Tibial nerve (tissue), 4 donors: ENCODE data around the gene ZP1.

Experiments used
- EP300 ChIP-seq, 2 donors: sonication (generic); formaldehyde crosslinking; IDR thresholded peaks; one replicate each; pipeline ENCODE4 v1.6.1; 2017; ENCODE audit warnings: antibody characterized with exemption in 2 of 2, mild to moderate bottlenecking in 1 of 2
- POLR2A ChIP-seq, 2 donors: fragments of 450-650 bp; IDR thresholded peaks; one replicate each; pipeline ENCODE4 v1.6.1; 2017; ENCODE audit warnings: antibody characterized with exemption in 2 of 2, mild to moderate bottlenecking in 2 of 2, moderate library complexity in 2 of 2
- TF ChIP-seq, protein P1 (sequence below), 5 experiments: fragments of 200-600 bp in 3 of 5; fragments of 450-650 bp in 2 of 5; sonication (generic) in 3 of 5; IDR thresholded peaks; one replicate each; pipeline ENCODE4 v1.5.1; 2016 to 2019; ENCODE audit warnings: antibody characterized with exemption in 5 of 5, mild to moderate bottlenecking in 3 of 5, moderate library complexity in 2 of 5

DNA sequence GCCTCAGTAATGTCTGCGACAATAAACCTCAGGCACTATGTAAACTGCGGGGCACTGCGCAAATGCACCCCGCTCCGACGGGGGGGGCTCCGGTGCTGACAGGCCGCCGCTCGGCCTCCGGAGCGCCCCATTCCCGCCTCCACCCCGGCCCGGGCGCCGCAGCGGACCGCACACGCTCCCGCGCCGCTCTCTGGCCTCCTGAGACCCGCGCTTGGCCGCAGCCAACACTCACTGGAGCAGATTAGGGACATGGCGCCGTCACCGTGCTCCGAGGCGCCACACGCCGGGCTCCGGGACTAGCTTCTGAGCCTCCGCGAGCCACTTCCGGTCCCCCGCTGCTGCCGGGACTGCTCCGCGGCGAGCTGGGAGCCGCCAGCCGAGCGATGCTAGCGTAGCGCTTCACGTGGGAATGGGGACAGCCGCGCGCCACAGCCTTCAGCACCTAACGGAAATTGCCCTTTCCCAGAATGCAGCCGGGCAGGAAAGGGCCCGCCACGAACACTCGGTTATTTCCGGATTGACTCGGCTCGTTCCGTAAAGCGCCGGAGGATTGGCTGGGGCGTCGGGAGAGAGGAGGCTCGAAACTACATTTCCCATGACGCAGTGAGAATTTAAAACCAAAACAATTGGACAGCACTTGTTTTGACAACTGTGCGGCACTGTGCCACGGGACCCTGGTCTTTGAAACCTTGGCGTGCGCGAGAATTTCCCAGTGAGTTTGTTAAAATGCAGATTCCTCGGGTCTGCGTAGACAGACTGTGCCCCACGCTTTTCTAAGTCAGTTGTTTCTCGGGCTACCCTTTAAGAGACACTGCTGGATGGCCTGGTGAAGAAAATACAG lies 39.0 kb downstream of the ZP1 start, which contains the start of gene PRPF19:
- TF ChIP-seq EP300 (IDR thresholded peaks at IDR 0.05) (peak; percentile 92 to 94), POLR2A (IDR thresholded peaks at IDR 0.05) (peak; percentile 47 to 78)
- TF ChIP-seq, protein P1, sequence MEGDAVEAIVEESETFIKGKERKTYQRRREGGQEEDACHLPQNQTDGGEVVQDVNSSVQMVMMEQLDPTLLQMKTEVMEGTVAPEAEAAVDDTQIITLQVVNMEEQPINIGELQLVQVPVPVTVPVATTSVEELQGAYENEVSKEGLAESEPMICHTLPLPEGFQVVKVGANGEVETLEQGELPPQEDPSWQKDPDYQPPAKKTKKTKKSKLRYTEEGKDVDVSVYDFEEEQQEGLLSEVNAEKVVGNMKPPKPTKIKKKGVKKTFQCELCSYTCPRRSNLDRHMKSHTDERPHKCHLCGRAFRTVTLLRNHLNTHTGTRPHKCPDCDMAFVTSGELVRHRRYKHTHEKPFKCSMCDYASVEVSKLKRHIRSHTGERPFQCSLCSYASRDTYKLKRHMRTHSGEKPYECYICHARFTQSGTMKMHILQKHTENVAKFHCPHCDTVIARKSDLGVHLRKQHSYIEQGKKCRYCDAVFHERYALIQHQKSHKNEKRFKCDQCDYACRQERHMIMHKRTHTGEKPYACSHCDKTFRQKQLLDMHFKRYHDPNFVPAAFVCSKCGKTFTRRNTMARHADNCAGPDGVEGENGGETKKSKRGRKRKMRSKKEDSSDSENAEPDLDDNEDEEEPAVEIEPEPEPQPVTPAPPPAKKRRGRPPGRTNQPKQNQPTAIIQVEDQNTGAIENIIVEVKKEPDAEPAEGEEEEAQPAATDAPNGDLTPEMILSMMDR (IDR thresholded peaks at IDR 0.05): no peak
